ENCODE measurements around the gene ERBB4.

ERBB4 gene

GRCh38 chr2:212409560-212409959 lies 129.0 kb downstream of the ERBB4 start:
- H3K4me1 ChIP-seq, result no peaks in the 10 kb centered on the region
- no peaks in the 10 kb centered on the region for H3K36me3 ChIP-seq
- no peak overlapping the region for H3K27ac ChIP-seq
- H4K20me1 ChIP-seq, result no peaks in the 10 kb centered on the region
- no peak overlapping the region for H3K4me2 ChIP-seq
- no peaks in the 10 kb centered on the region for H3K9me3 ChIP-seq
- no peak overlapping the region for H3K4me3 ChIP-seq
- H3K27me3 ChIP-seq, result no peaks in the 10 kb centered on the region
- no peak overlapping the region for H3K9ac ChIP-seq
- TF ChIP-seq Cebpa-rat (IDR thresholded peaks at IDR 0.05), result no peak

GRCh38 chr2:212408524-212408923 lies 130.1 kb downstream of the ERBB4 start:
- Histone ChIP-seq H3K4me2 (no peak overlapping the region), H3K9me3 (no peaks in the 10 kb centered on the region), H3K36me3 (no peaks in the 10 kb centered on the region), H3K4me1 (no peaks in the 10 kb centered on the region), H3K27ac (no peak overlapping the region), H4K20me1 (no peaks in the 10 kb centered on the region), H3K27me3 (no peaks in the 10 kb centered on the region), H3K4me3 (no peak overlapping the region), H3K9ac (no peak overlapping the region)
- TF ChIP-seq Cebpa-rat (IDR thresholded peaks at IDR 0.05), result no peak

GRCh38 chr2:212406716-212407115 lies 131.9 kb downstream of the ERBB4 start:
- H3K27ac ChIP-seq, result no peak overlapping the region
- no peaks in the 10 kb centered on the region for H3K36me3 ChIP-seq
- no peaks in the 10 kb centered on the region for H4K20me1 ChIP-seq
- no peaks in the 10 kb centered on the region for H3K9me3 ChIP-seq
- H3K4me3 ChIP-seq, result no peak overlapping the region
- no peak overlapping the region for H3K9ac ChIP-seq
- H3K4me1 ChIP-seq, result no peaks in the 10 kb centered on the region
- H3K4me2 ChIP-seq, result no peak overlapping the region
- no peaks in the 10 kb centered on the region for H3K27me3 ChIP-seq
- TF ChIP-seq Cebpa-rat (IDR thresholded peaks at IDR 0.05), result no peak

- H3K9ac ChIP-seq, result no peak overlapping the region
- no peak overlapping the region for H3K27ac ChIP-seq
- TF ChIP-seq Cebpa-rat (IDR thresholded peaks at IDR 0.05), result no peak
- H3K9me3 ChIP-seq, result no peaks in the 10 kb centered on the region
- no peaks in the 10 kb centered on the region for H3K27me3 ChIP-seq
- no peaks in the 10 kb centered on the region for H3K36me3 ChIP-seq
- no peaks in the 10 kb centered on the region for H3K4me1 ChIP-seq
- no peak overlapping the region for H3K4me2 ChIP-seq
- no peaks in the 10 kb centered on the region for H4K20me1 ChIP-seq
- H3K4me3 ChIP-seq, result no peak overlapping the region
These were observed 136.3 kb downstream of the ERBB4 start for GRCh38 chr2:212402316-212402715.

GRCh38 chr2:212398316-212398715 lies 140.3 kb downstream of the ERBB4 start:
- Histone ChIP-seq H3K27ac (no peak overlapping the region), H3K4me1 (no peaks in the 10 kb centered on the region), H3K27me3 (no peaks in the 10 kb centered on the region), H3K9me3 (no peaks in the 10 kb centered on the region), H4K20me1 (no peaks in the 10 kb centered on the region), H3K36me3 (no peaks in the 10 kb centered on the region), H3K4me2 (no peak overlapping the region), H3K4me3 (no peak overlapping the region), H3K9ac (no peak overlapping the region)
- no peak for TF ChIP-seq Cebpa-rat (IDR thresholded peaks at IDR 0.05)

- Histone ChIP-seq H3K27ac (no peak overlapping the region), H3K36me3 (no peaks in the 10 kb centered on the region), H3K9me3 (no peaks in the 10 kb centered on the region), H3K4me1 (no peaks in the 10 kb centered on the region), H3K27me3 (no peaks in the 10 kb centered on the region), H4K20me1 (no peaks in the 10 kb centered on the region), H3K9ac (no peak overlapping the region), H3K4me3 (no peak overlapping the region), H3K4me2 (no peak overlapping the region)
- TF ChIP-seq Cebpa-rat (IDR thresholded peaks at IDR 0.05), result no peak
These were observed 146.1 kb downstream of the ERBB4 start for GRCh38 chr2:212392544-212392943.

- H3K9me3 ChIP-seq, result no peaks in the 10 kb centered on the region
- no peaks in the 10 kb centered on the region for H4K20me1 ChIP-seq
- no peaks in the 10 kb centered on the region for H3K27me3 ChIP-seq
- H3K4me2 ChIP-seq, result no peak overlapping the region
- no peaks in the 10 kb centered on the region for H3K36me3 ChIP-seq
- H3K4me3 ChIP-seq, result no peak overlapping the region
- no peak overlapping the region for H3K9ac ChIP-seq
- no peak for TF ChIP-seq Cebpa-rat (IDR thresholded peaks at IDR 0.05)
- H3K27ac ChIP-seq, result no peak overlapping the region
- H3K4me1 ChIP-seq, result no peaks in the 10 kb centered on the region
These were observed 146.6 kb downstream of the ERBB4 start for GRCh38 chr2:212392043-212392442.

GRCh38 chr2:212387146-212387545 lies 151.5 kb downstream of the ERBB4 start:
- no peak for TF ChIP-seq Cebpa-rat (IDR thresholded peaks at IDR 0.05)
- H3K4me1 ChIP-seq, result no peaks in the 10 kb centered on the region

GRCh38 chr2:212385241-212385640 lies 153.4 kb downstream of the ERBB4 start:
- no peaks in the 10 kb centered on the region for H3K36me3 ChIP-seq

More at GRCh38 chr2:212387146-212387545, 151.5 kb downstream of the ERBB4 start:
- Histone ChIP-seq H3K4me3 (no peak overlapping the region), H3K27ac (no peak overlapping the region), H3K36me3 (no peaks in the 10 kb centered on the region), H4K20me1 (no peaks in the 10 kb centered on the region), H3K4me2 (no peak overlapping the region), H3K9ac (no peak overlapping the region), H3K27me3 (no peaks in the 10 kb centered on the region), H3K9me3 (no peaks in the 10 kb centered on the region)

GRCh38 chr2:212384027-212384426 lies 154.6 kb downstream of the ERBB4 start:
- Histone ChIP-seq H3K27ac (no peak overlapping the region), H3K4me1 (no peaks in the 10 kb centered on the region), H3K36me3 (no peaks in the 10 kb centered on the region), H3K9ac (no peak overlapping the region), H4K20me1 (no peaks in the 10 kb centered on the region), H3K27me3 (no peaks in the 10 kb centered on the region), H3K9me3 (no peaks in the 10 kb centered on the region), H3K4me2 (no peak overlapping the region), H3K4me3 (no peak overlapping the region)
- TF ChIP-seq Cebpa-rat (IDR thresholded peaks at IDR 0.05), result no peak

More at GRCh38 chr2:212385241-212385640, 153.4 kb downstream of the ERBB4 start:
- no peak overlapping the region for H3K27ac ChIP-seq
- H3K4me1 ChIP-seq, result no peaks in the 10 kb centered on the region
- H3K4me3 ChIP-seq, result no peak overlapping the region
- H3K9me3 ChIP-seq, result no peaks in the 10 kb centered on the region
- no peak overlapping the region for H3K4me2 ChIP-seq
- H3K9ac ChIP-seq, result no peak overlapping the region
- H3K27me3 ChIP-seq, result no peaks in the 10 kb centered on the region
- no peaks in the 10 kb centered on the region for H4K20me1 ChIP-seq
- TF ChIP-seq Cebpa-rat (IDR thresholded peaks at IDR 0.05), result no peak

GRCh38 chr2:212381428-212382102 lies 157.0 kb downstream of the ERBB4 start:
- Histone ChIP-seq H3K4me2 (no peak overlapping the region), H3K4me1 (no peaks in the 10 kb centered on the region), H3K36me3 (no peaks in the 10 kb centered on the region), H4K20me1 (no peaks in the 10 kb centered on the region), H3K27me3 (no peaks in the 10 kb centered on the region), H3K9ac (no peak overlapping the region), H3K27ac (no peak overlapping the region), H3K4me3 (no peak overlapping the region), H3K9me3 (no peaks in the 10 kb centered on the region)
- TF ChIP-seq Cebpa-rat (IDR thresholded peaks at IDR 0.05), result no peak

All from BLaER1 (cell line).